ENCODE data around the gene ZBED4.

ZBED4 gene

GRCh38 chr22:49918911-49919881 lies 65.6 kb downstream of the ZBED4 start:
- Histone ChIP-seq H3K9ac (ENCODE audit: low read depth, low read length) (no peak overlapping the region), H3K27ac (ENCODE audit: low read depth, low read length) (no peak overlapping the region), H3K4me3 (ENCODE audit: low read depth, low read length) (peak overlapping the region; percentile 67), H3K4me1 (ENCODE audit: control insufficient read depth, insufficient read depth, low read length) (peaks cover 4% of the 10 kb centered on the region; the same call in 1 of the 2 replicates), H3K27me3 (ENCODE audit: control insufficient read depth, insufficient read depth, low read length) (no peaks in the 10 kb centered on the region), H3K9me3 (ENCODE audit: control insufficient read depth, insufficient read depth, low read length) (no peaks in the 10 kb centered on the region), H3K36me3 (ENCODE audit: control insufficient read depth, insufficient read depth, low read length) (peaks cover 13% of the 10 kb centered on the region)

- Histone ChIP-seq H3K4me3 (ENCODE audit: low read depth, low read length) (no peak overlapping the region), H3K27me3 (ENCODE audit: control insufficient read depth, insufficient read depth, low read length) (no peaks in the 10 kb centered on the region), H3K36me3 (ENCODE audit: control insufficient read depth, insufficient read depth, low read length) (peaks cover 13% of the 10 kb centered on the region), H3K9ac (ENCODE audit: low read depth, low read length) (no peak overlapping the region), H3K27ac (ENCODE audit: low read depth, low read length) (no peak overlapping the region), H3K9me3 (ENCODE audit: control insufficient read depth, insufficient read depth, low read length) (no peaks in the 10 kb centered on the region), H3K4me1 (ENCODE audit: control insufficient read depth, insufficient read depth, low read length) (peaks cover 4% of the 10 kb centered on the region; the same call in 1 of the 2 replicates)
Measured at GRCh38 chr22:49920859-49921258, 67.2 kb downstream of the ZBED4 start.

- peaks cover 4% of the 10 kb centered on the region; the same call in 1 of the 2 replicates for H3K4me1 ChIP-seq (ENCODE audit: control insufficient read depth, insufficient read depth, low read length)
- no peak overlapping the region for H3K27ac ChIP-seq (ENCODE audit: low read depth, low read length)
- H3K9ac ChIP-seq (ENCODE audit: low read depth, low read length): no peak overlapping the region
- no peaks in the 10 kb centered on the region for H3K27me3 ChIP-seq (ENCODE audit: control insufficient read depth, insufficient read depth, low read length)
- H3K36me3 ChIP-seq (ENCODE audit: control insufficient read depth, insufficient read depth, low read length): peaks cover 13% of the 10 kb centered on the region
- H3K4me3 ChIP-seq (ENCODE audit: low read depth, low read length): no peak overlapping the region
- no peaks in the 10 kb centered on the region for H3K9me3 ChIP-seq (ENCODE audit: control insufficient read depth, insufficient read depth, low read length)
Measured at GRCh38 chr22:49921508-49922278, 68.0 kb downstream of the ZBED4 start.

- Histone ChIP-seq H3K4me1 (ENCODE audit: control insufficient read depth, insufficient read depth, low read length) (peaks cover 4% of the 10 kb centered on the region; the same call in 1 of the 2 replicates), H3K27ac (ENCODE audit: low read depth, low read length) (no peak overlapping the region), H3K27me3 (ENCODE audit: control insufficient read depth, insufficient read depth, low read length) (no peaks in the 10 kb centered on the region), H3K4me3 (ENCODE audit: low read depth, low read length) (no peak overlapping the region), H3K36me3 (ENCODE audit: control insufficient read depth, insufficient read depth, low read length) (peaks cover 13% of the 10 kb centered on the region), H3K9me3 (ENCODE audit: control insufficient read depth, insufficient read depth, low read length) (no peaks in the 10 kb centered on the region), H3K9ac (ENCODE audit: low read depth, low read length) (no peak overlapping the region)
Measured at GRCh38 chr22:49922484-49922883, 68.8 kb downstream of the ZBED4 start.

- H3K27ac ChIP-seq (ENCODE audit: low read depth, low read length): no peak overlapping the region
- no peak overlapping the region for H3K9ac ChIP-seq (ENCODE audit: low read depth, low read length)
- no peaks in the 10 kb centered on the region for H3K27me3 ChIP-seq (ENCODE audit: control insufficient read depth, insufficient read depth, low read length)
- H3K4me3 ChIP-seq (ENCODE audit: low read depth, low read length): no peak overlapping the region
- H3K9me3 ChIP-seq (ENCODE audit: control insufficient read depth, insufficient read depth, low read length): no peaks in the 10 kb centered on the region
- peaks cover 4% of the 10 kb centered on the region; the same call in 1 of the 2 replicates for H3K4me1 ChIP-seq (ENCODE audit: control insufficient read depth, insufficient read depth, low read length)
- peaks cover 13% of the 10 kb centered on the region for H3K36me3 ChIP-seq (ENCODE audit: control insufficient read depth, insufficient read depth, low read length)
Measured at GRCh38 chr22:49922926-49923325, 69.3 kb downstream of the ZBED4 start.

GRCh38 chr22:49923445-49923844 lies 69.8 kb downstream of the ZBED4 start:
- no peak overlapping the region for H3K4me3 ChIP-seq (ENCODE audit: low read depth, low read length)
- peaks cover 13% of the 10 kb centered on the region for H3K36me3 ChIP-seq (ENCODE audit: control insufficient read depth, insufficient read depth, low read length)
- no peak overlapping the region for H3K9ac ChIP-seq (ENCODE audit: low read depth, low read length)
- H3K27me3 ChIP-seq (ENCODE audit: control insufficient read depth, insufficient read depth, low read length): no peaks in the 10 kb centered on the region
- H3K27ac ChIP-seq (ENCODE audit: low read depth, low read length): no peak overlapping the region
- H3K9me3 ChIP-seq (ENCODE audit: control insufficient read depth, insufficient read depth, low read length): no peaks in the 10 kb centered on the region
- peaks cover 4% of the 10 kb centered on the region; the same call in 1 of the 2 replicates for H3K4me1 ChIP-seq (ENCODE audit: control insufficient read depth, insufficient read depth, low read length)

- Histone ChIP-seq H3K27ac (ENCODE audit: low read depth, low read length) (no peak overlapping the region), H3K27me3 (ENCODE audit: control insufficient read depth, insufficient read depth, low read length) (no peaks in the 10 kb centered on the region), H3K4me3 (ENCODE audit: low read depth, low read length) (no peak overlapping the region), H3K36me3 (ENCODE audit: control insufficient read depth, insufficient read depth, low read length) (peaks cover 13% of the 10 kb centered on the region), H3K9ac (ENCODE audit: low read depth, low read length) (no peak overlapping the region), H3K9me3 (ENCODE audit: control insufficient read depth, insufficient read depth, low read length) (no peaks in the 10 kb centered on the region), H3K4me1 (ENCODE audit: control insufficient read depth, insufficient read depth, low read length) (peaks cover 1% of the 10 kb centered on the region; the same call in 1 of the 2 replicates)
Measured at GRCh38 chr22:49924113-49924833, 70.6 kb downstream of the ZBED4 start.

- H3K9ac ChIP-seq (ENCODE audit: low read depth, low read length): no peak overlapping the region
- peaks cover 8% of the 10 kb centered on the region for H3K36me3 ChIP-seq (ENCODE audit: control insufficient read depth, insufficient read depth, low read length)
- no peak overlapping the region for H3K27ac ChIP-seq (ENCODE audit: low read depth, low read length)
- H3K4me1 ChIP-seq (ENCODE audit: control insufficient read depth, insufficient read depth, low read length): 0 out of 2 replicates have a peak, but pooled peaks cover 2% of the 10 kb centered on the region
- peaks cover 10% of the 10 kb centered on the region for H3K27me3 ChIP-seq (ENCODE audit: control insufficient read depth, insufficient read depth, low read length)
- no peaks in the 10 kb centered on the region for H3K9me3 ChIP-seq (ENCODE audit: control insufficient read depth, insufficient read depth, low read length)
- H3K4me3 ChIP-seq (ENCODE audit: low read depth, low read length): no peak overlapping the region
Measured at GRCh38 chr22:49925525-49926128, 72.0 kb downstream of the ZBED4 start.

- H3K9me3 ChIP-seq (ENCODE audit: control insufficient read depth, insufficient read depth, low read length): no peaks in the 10 kb centered on the region
- H3K27ac ChIP-seq (ENCODE audit: low read depth, low read length): no peak overlapping the region
- no peak overlapping the region for H3K4me3 ChIP-seq (ENCODE audit: low read depth, low read length)
- 0 out of 2 replicates have a peak, but pooled peaks cover 2% of the 10 kb centered on the region for H3K4me1 ChIP-seq (ENCODE audit: control insufficient read depth, insufficient read depth, low read length)
- peaks cover 15% of the 10 kb centered on the region for H3K27me3 ChIP-seq (ENCODE audit: control insufficient read depth, insufficient read depth, low read length)
- no peaks in the 10 kb centered on the region; the same call in 1 of the 2 replicates for H3K36me3 ChIP-seq (ENCODE audit: control insufficient read depth, insufficient read depth, low read length)
- no peak overlapping the region for H3K9ac ChIP-seq (ENCODE audit: low read depth, low read length)
Measured at GRCh38 chr22:49926916-49927315, 73.3 kb downstream of the ZBED4 start.
